H1 (cell line): Measurements from ENCODE around the gene DIPK1A. TPM values are rescaled to one million over a fixed set of nuclear protein-coding genes. Genes with fewer than 3 reads are reported as not detected.

Experiments used
- CTCF ChIA-PET: fragments of 300-600 bp; sonication (Branson Sonifier 250); formaldehyde crosslinking; loops from one replicate; lab custom pipeline; 2021; ENCODE audit not compliant: partially characterized antibody; lab: Charles Lee
- POLR2A ChIA-PET: fragments of 300-600 bp; sonication (Branson Sonifier 250); formaldehyde crosslinking; loops from one replicate; lab custom pipeline; 2021; ENCODE audit warnings: inconsistent platforms; ENCODE audit not compliant: partially characterized antibody; lab: Charles Lee
- DNase-seq, 2 experiments: peaks; one replicate each; pipeline versions ENCODE4 v3.0.0 to v3.0.0-alpha.2; 2010 to 2022; ENCODE audit warnings: low spot score in 2 of 2, low read depth in 1 of 2, mixed read lengths in 1 of 2
- FAIRE-seq: peaks from 2 replicates; lab custom pipeline; 2011; peaks lifted over from hg19 to GRCh38; lab: Jason Lieb, UNC
- H2AFZ ChIP-seq: 2 replicates; pipeline ENCODE4 v1.8.1; 2012; ENCODE audit warnings: low read length, inconsistent platforms
- H2AK5ac ChIP-seq: 2 replicates; pipeline ENCODE4 v1.6.1; 2013; ENCODE audit warnings: low read depth, low read length
- H2BK120ac ChIP-seq: replicated peaks from 2 replicates; pipeline ENCODE3; 2013; ENCODE audit warnings: low read depth, low read length, inconsistent platforms
- H2BK12ac ChIP-seq: 2 replicates; pipeline ENCODE4 v1.6.1; 2013; ENCODE audit warnings: low read depth, low read length
- H2BK15ac ChIP-seq: 2 replicates; pipeline ENCODE4 v1.6.1; 2013; ENCODE audit warnings: low read length
- H2BK20ac ChIP-seq: 2 replicates; pipeline ENCODE4 v1.6.1; 2013; ENCODE audit warnings: low read length
- H2BK5ac ChIP-seq: 2 replicates; pipeline ENCODE4 v1.6.1; 2013; ENCODE audit warnings: low read depth, low read length
- H3K14ac ChIP-seq: 2 replicates; pipeline ENCODE4 v1.6.1; 2013; ENCODE audit warnings: inconsistent platforms; ENCODE audit not compliant: insufficient read length
- H3K18ac ChIP-seq: 2 replicates; pipeline ENCODE4 v1.6.1; 2013; ENCODE audit warnings: low read length; ENCODE audit errors: extremely low read depth
- H3K23ac ChIP-seq: 2 replicates; pipeline ENCODE4 v1.6.1; 2013; ENCODE audit warnings: inconsistent platforms; ENCODE audit not compliant: insufficient read length
- H3K23me2 ChIP-seq: 2 replicates; pipeline ENCODE4 v1.6.1; 2013; ENCODE audit warnings: low read depth, low read length
- H3K27ac ChIP-seq: 2 replicates; pipeline ENCODE4 v1.6.1; 2011; ENCODE audit warnings: low read depth, low read length, inconsistent platforms
- H3K27me3 ChIP-seq, 4 experiments: replicated peaks in 1 of 4; 1 replicate in 1 of 4; 2 replicates in 3 of 4; pipeline versions ENCODE4 v1.6.1 to v1.8.1; 2011 to 2013; ENCODE audit warnings: low read length in 3 of 4, mild to moderate bottlenecking in 3 of 4, inconsistent platforms in 2 of 4, mixed read lengths in 2 of 4, moderate library complexity in 1 of 4; ENCODE audit not compliant: control insufficient read depth in 3 of 4, insufficient read depth in 3 of 4; ENCODE audit errors: extremely low read depth in 1 of 4
- H3K36me3 ChIP-seq, 4 experiments: 2 replicates each; pipeline versions ENCODE4 v1.6.1 to v1.8.1; 2011 to 2013; ENCODE audit warnings: mild to moderate bottlenecking in 4 of 4, low read length in 3 of 4, moderate library complexity in 2 of 4, control low read depth in 1 of 4, inconsistent platforms in 1 of 4; ENCODE audit not compliant: insufficient read depth in 4 of 4, control insufficient read depth in 2 of 4
- H3K4ac ChIP-seq: replicated peaks from 2 replicates; pipeline ENCODE3; 2013; ENCODE audit warnings: low read length, low read depth, mixed read lengths, inconsistent platforms; ENCODE audit not compliant: insufficient read length
- H3K4me1 ChIP-seq, 4 experiments: replicated peaks in 1 of 4; 1 replicate in 1 of 4; 2 replicates in 3 of 4; pipeline versions ENCODE4 v1.6.1 to v1.8.1; 2011 to 2013; ENCODE audit warnings: low read length in 3 of 4, inconsistent platforms in 2 of 4, mixed read lengths in 1 of 4; ENCODE audit not compliant: insufficient read depth in 4 of 4, control insufficient read depth in 3 of 4
- H3K4me2 ChIP-seq, 2 experiments: 2 replicates each; pipeline versions ENCODE4 v1.6.1 to v1.8.1; 2011 to 2013; ENCODE audit warnings: low read depth in 2 of 2, low read length in 2 of 2, control low read depth in 1 of 2, inconsistent platforms in 1 of 2, mild to moderate bottlenecking in 1 of 2; ENCODE audit not compliant: insufficient read depth in 1 of 2
- H3K4me3 ChIP-seq, 4 experiments: fragments of 200-600, 300-600 bp in 1 of 4; sonication (generic), shearing (Covaris generic), sonication (Bioruptor Twin) in 1 of 4; 2 replicates each; pipeline versions ENCODE4 v1.5.1 to v1.8.1; 2011 to 2016; ENCODE audit warnings: low read length in 4 of 4, low read depth in 3 of 4, control low read depth in 2 of 4, inconsistent platforms in 2 of 4, mild to moderate bottlenecking in 2 of 4, mixed read lengths in 1 of 4, moderate library complexity in 1 of 4; ENCODE audit not compliant: insufficient read depth in 2 of 4; ENCODE audit errors: extremely low read depth in 1 of 4
- H3K56ac ChIP-seq: replicated peaks from 2 replicates; pipeline ENCODE3; 2013; ENCODE audit warnings: low read depth, mild to moderate bottlenecking, mixed read lengths, low read length, inconsistent platforms; ENCODE audit not compliant: insufficient read length
- H3K79me1 ChIP-seq: 2 replicates; pipeline ENCODE4 v1.6.1; 2013; ENCODE audit warnings: low read depth, low read length, control low read depth
- H3K79me2 ChIP-seq, 2 experiments: 2 replicates each; pipeline versions ENCODE4 v1.6.1 to v1.8.1; 2012 to 2013; ENCODE audit warnings: low read length in 2 of 2, mild to moderate bottlenecking in 2 of 2, inconsistent platforms in 1 of 2; ENCODE audit not compliant: insufficient read depth in 2 of 2, control insufficient read depth in 1 of 2
- H3K9ac ChIP-seq, 4 experiments: replicated peaks in 1 of 4; 1 replicate in 1 of 4; 2 replicates in 3 of 4; pipeline versions ENCODE4 v1.6.1 to v1.8.1; 2011 to 2013; ENCODE audit warnings: low read depth in 3 of 4, low read length in 3 of 4, control low read depth in 2 of 4, mild to moderate bottlenecking in 2 of 4, moderate library complexity in 2 of 4, inconsistent platforms in 1 of 4; ENCODE audit errors: extremely low read depth in 1 of 4
- H3K9me3 ChIP-seq, 2 experiments: 2 replicates each; pipeline versions ENCODE4 v1.6.1 to v1.8.1; 2012 to 2013; ENCODE audit warnings: mild to moderate bottlenecking in 2 of 2, moderate library complexity in 2 of 2, control low read depth in 1 of 2, inconsistent platforms in 1 of 2, low read depth in 1 of 2, low read length in 1 of 2, mixed read lengths in 1 of 2; ENCODE audit not compliant: insufficient read depth in 2 of 2
- H4K20me1 ChIP-seq, 2 experiments: replicated peaks in 1 of 2; 2 replicates each; pipeline versions ENCODE3 to v1.8.1; 2011 to 2013; ENCODE audit warnings: inconsistent platforms in 2 of 2, low read length in 2 of 2, mild to moderate bottlenecking in 1 of 2; ENCODE audit not compliant: insufficient read depth in 2 of 2, control insufficient read depth in 1 of 2
- H4K5ac ChIP-seq: 2 replicates; pipeline ENCODE4 v1.6.1; 2013; ENCODE audit warnings: low read length, low read depth, mixed read lengths, inconsistent platforms; ENCODE audit not compliant: insufficient read length
- H4K8ac ChIP-seq: 2 replicates; pipeline ENCODE4 v1.8.0; 2013; ENCODE audit warnings: mild to moderate bottlenecking, moderate library complexity, low read length, inconsistent platforms; ENCODE audit not compliant: insufficient read depth; ENCODE audit errors: extremely low read depth
- H4K91ac ChIP-seq: replicated peaks from 2 replicates; pipeline ENCODE3; 2013; ENCODE audit warnings: low read length, mixed read lengths, inconsistent platforms; ENCODE audit not compliant: insufficient read length
- ASH2L ChIP-seq: fragments of 200-600, 300-600 bp; sonication (generic); IDR thresholded peaks from one replicate; pipeline ENCODE4 v1.7.1; 2017; ENCODE audit warnings: low read length
- ATF2 ChIP-seq: IDR thresholded peaks from 2 replicates; pipeline ENCODE4 v1.6.1; 2012; ENCODE audit warnings: low read length, inconsistent platforms
- BACH1 ChIP-seq: IDR thresholded peaks from 2 replicates; pipeline ENCODE4 v1.6.1; 2012; ENCODE audit warnings: low read length, improper control_type of control experiment
- EZH2 ChIP-seq: fragments of 200-600 bp; sonication (generic); IDR thresholded peaks from 2 replicates; pipeline ENCODE4 v1.7.1; 2012; ENCODE audit warnings: low read depth, mild to moderate bottlenecking, moderate library complexity, low read length, inconsistent platforms; ENCODE audit not compliant: severe bottlenecking
- FOSL1 ChIP-seq: IDR thresholded peaks from 2 replicates; pipeline ENCODE4 v1.6.1; 2011; ENCODE audit warnings: mild to moderate bottlenecking, low read depth, low read length, moderate library complexity; ENCODE audit not compliant: insufficient read depth
- KDM5A ChIP-seq: fragments of 200-600 bp; IDR thresholded peaks from 2 replicates; pipeline ENCODE4 v1.7.1; 2012; ENCODE audit warnings: mild to moderate bottlenecking, low read length, inconsistent platforms, mixed read lengths
- MAX ChIP-seq: IDR thresholded peaks from 2 replicates; pipeline ENCODE4 v1.6.1; 2012; ENCODE audit warnings: inconsistent platforms
- NRF1 ChIP-seq: IDR thresholded peaks from 2 replicates; pipeline ENCODE4 v1.6.1; 2011; ENCODE audit warnings: mild to moderate bottlenecking, low read depth, low read length, improper control_type of control experiment
- RBBP5 ChIP-seq: IDR thresholded peaks from 2 replicates; pipeline ENCODE4 v1.7.1; 2012; ENCODE audit warnings: low read depth, mild to moderate bottlenecking, inconsistent platforms, low read length, moderate library complexity, borderline replicate concordance
- SP2 ChIP-seq: IDR thresholded peaks from 2 replicates; pipeline ENCODE4 v1.6.1; 2012; ENCODE audit warnings: mild to moderate bottlenecking, low read length, inconsistent platforms
- WGBS, 2 experiments: shearing (Covaris generic) in 1 of 2; methylation state at CpG; one replicate each; pipeline versions ENCODE4 v1.1.6 to v1.1.7; 2013 to 2015; ENCODE audit warnings: low lambda C conversion rate in 2 of 2, mixed read lengths in 2 of 2, inconsistent platforms in 1 of 2, low coverage in 1 of 2, missing lambda C conversion rate in 1 of 2; ENCODE audit not compliant: insufficient replicate concordance in 2 of 2, insufficient coverage in 1 of 2, insufficient read length in 1 of 2; ENCODE audit errors: extremely low coverage in 1 of 2, missing lambda C conversion rate in 1 of 2; 5-methylcytosine and 5-hydroxymethylcytosine counted together
- polyA plus RNA-seq, 7 experiments: library from polyadenylated mRNA; depleted of rRNA in 3 of 7; stranded (reverse) in 5 of 7; unstranded in 2 of 7; fragments of >200 nt in 5 of 7; fragments of 200-250 nt in 2 of 7; gene quantifications; 1 replicate in 5 of 7; 2 replicates in 1 of 7; 4 replicates in 1 of 7; pipeline versions ENCODE4 v1.2.1 to v1.2.3, GENCODE V29; 2011 to 2013; ENCODE audit warnings: missing spikeins in 2 of 7, mixed read lengths in 2 of 7
- total RNA-seq: library from RNA; stranded (reverse); fragmentation: NEBNext Ultra II Directional; extraction: Animal tissue kit (Norgen Biotek cat#: 25700); gene quantifications from 2 replicates; pipeline ENCODE4 v1.2.1, GENCODE V29; 2021

Gene DIPK1A
- total and polyA plus RNA-seq, 2 of the 8 experiments (the other 6 are each of a cell fraction or from before 2014, with no cell fraction given) = 2.5 to 5.0 TPM

- CTCF ChIA-PET = no interaction called here
- Histone ChIP-seq H3K4ac (no peak overlapping the region), H3K79me1 (no peaks in the 10 kb centered on the region; the same call in 1 of the 2 replicates), H3K36me3 (peaks cover 46 to 92% (median 79%) of the 10 kb centered on the region in 4 experiments), H3K14ac (no peak overlapping the region), H3K56ac (no peak overlapping the region), H3K9me3 (no peaks in the 10 kb centered on the region), H3K4me2 (no peak overlapping the region), H2BK12ac (no peak overlapping the region), H3K9ac (no peak overlapping the region), H4K5ac (no peak overlapping the region), H4K20me1 (peaks cover 36% of the 10 kb centered on the region in 2 experiments), H3K27ac (no peak overlapping the region), H4K91ac (no peak overlapping the region), H3K4me1 (peaks cover 0 to 4% (median 3%) of the 10 kb centered on the region in 4 experiments; a peak in 4 of 7 replicates), H2AK5ac (no peak overlapping the region), H2AFZ (no peak overlapping the region), H2BK20ac (no peak overlapping the region), H3K23me2 (peaks cover 5% of the 10 kb centered on the region), H2BK15ac (no peak overlapping the region), H3K18ac (no peak overlapping the region), H3K27me3 (no peaks in the 10 kb centered on the region; a peak in 1 of 7 replicates), H3K4me3 (no peak overlapping the region)
- WGBS, 2 experiments = 100% methylated on average over 2 of the region's 2 CpGs; no CpG with 5 or more reads in 1 of the 2 experiments
- FAIRE-seq = no peak
- no peak for TF ChIP-seq EZH2
- no peak for TF ChIP-seq SP2
- no peak for TF ChIP-seq NRF1
- TF ChIP-seq MAX = no peak
- TF ChIP-seq FOSL1 = no peak
- TF ChIP-seq ATF2 = no peak
- TF ChIP-seq KDM5A = no peak
- TF ChIP-seq ASH2L = no peak
- TF ChIP-seq BACH1 = no peak
- TF ChIP-seq RBBP5 = no peak
- TF ChIP-seq, all 59 proteins: peak for 0
- H2BK5ac ChIP-seq = no peak overlapping the region
- H3K23ac ChIP-seq = no peak overlapping the region
- peaks cover 36 to 83% of the 10 kb centered on the region in 2 experiments for H3K79me2 ChIP-seq
- DNase-seq = no peak
- H2BK120ac ChIP-seq = no peak overlapping the region
- POLR2A ChIA-PET = interaction anchor here (0.6 to 3.2 kb wide), 5 partner anchors 11 to 217 kb away, joined by 3 to 13 read pairs (median 3); no protein-coding TSS in a partner anchor
- no peak overlapping the region for H4K8ac ChIP-seq
Measured at GRCh38 chr1:92837062-92837461, 124.2 kb downstream of the DIPK1A start.
